OCI-LY7 (cell line): ENCODE data around the gene NCKAP5.

Experiments
- CTCF ChIP-seq: fragments of 200-600 bp; sonication (generic); conservative IDR thresholded peaks from 2 replicates; pipeline ENCODE4 v1.5.1; 2014; ENCODE audit warnings: mild to moderate bottlenecking, antibody characterized with exemption, low read length, moderate library complexity, mixed read lengths
- EZH2phosphoT487 ChIP-seq: fragments of 200-600 bp; sonication (generic); IDR thresholded peaks from 2 replicates; pipeline ENCODE4 v1.6.1; 2018; ENCODE audit warnings: low read depth, borderline replicate concordance, mild to moderate bottlenecking, mixed run types, antibody characterized with exemption, low read length, moderate library complexity, mixed read lengths

DNA sequence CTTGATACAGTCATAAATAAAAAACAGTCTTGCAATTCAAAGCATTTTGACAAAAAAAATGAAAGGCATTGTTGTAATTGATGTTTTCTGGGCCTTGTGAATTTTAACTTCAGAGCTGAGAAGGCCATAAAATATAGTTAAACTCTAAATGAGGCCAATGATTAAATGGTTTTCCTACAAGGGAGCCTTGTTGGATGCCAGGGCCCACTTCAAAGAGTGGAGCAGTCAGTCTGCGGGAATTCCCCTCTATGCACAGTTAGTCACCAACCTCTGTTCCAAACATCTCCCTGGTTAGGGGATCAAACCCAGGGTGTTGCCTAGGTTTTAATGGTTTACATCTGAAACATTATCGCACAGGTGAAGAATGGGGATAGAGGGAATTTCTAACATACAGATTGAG lies 143.4 kb downstream of the NCKAP5 start:
- TF ChIP-seq CTCF (no peak), EZH2phosphoT487 (no peak)
